GM19463 (cell line): ENCODE results near the gene ADAMTS16.

ENCODE experiments used
- ATAC-seq: cut with Tn5 transposase; IDR thresholded peaks from one replicate; pipeline ENCODE4 v1.9.1; 2021; ENCODE audit warnings: mild to moderate bottlenecking, moderate library complexity; ENCODE audit not compliant: unreplicated experiment

ADAMTS16 gene

DNA sequence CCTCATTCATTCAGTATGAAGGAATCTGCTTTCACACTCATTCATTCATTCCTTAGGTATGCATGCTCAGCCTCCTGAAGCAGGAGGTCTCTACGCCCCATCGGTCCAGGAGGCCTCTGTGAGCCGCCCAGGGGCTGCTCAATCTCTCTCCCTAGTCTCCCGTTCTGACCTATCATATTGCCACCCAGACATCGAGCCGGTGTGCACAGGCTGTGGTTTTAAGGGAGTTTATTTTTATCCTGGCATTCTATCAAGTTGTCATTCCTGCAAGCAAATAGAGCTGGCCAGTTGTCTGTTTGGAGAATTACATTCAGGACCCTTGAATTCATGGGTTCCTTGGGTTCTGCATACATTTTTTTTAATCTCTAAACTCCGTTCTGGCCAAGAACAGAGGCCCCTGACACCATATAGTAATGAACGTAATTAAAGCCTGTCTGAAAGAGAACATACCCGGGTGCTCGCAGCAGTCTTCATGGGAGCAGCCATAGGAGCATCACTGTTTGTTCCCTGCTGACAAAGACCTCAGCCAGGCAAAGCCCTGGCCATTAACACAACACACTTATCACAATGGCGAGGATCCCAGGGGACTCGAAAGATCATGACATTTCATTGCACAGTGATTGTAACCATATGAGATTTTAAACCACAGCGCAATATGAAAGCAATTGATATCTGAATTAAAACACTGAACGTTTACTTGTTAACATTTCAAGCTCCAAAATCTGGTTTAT lies 80.9 kb downstream of the ADAMTS16 start:
- no peak for ATAC-seq

DNA sequence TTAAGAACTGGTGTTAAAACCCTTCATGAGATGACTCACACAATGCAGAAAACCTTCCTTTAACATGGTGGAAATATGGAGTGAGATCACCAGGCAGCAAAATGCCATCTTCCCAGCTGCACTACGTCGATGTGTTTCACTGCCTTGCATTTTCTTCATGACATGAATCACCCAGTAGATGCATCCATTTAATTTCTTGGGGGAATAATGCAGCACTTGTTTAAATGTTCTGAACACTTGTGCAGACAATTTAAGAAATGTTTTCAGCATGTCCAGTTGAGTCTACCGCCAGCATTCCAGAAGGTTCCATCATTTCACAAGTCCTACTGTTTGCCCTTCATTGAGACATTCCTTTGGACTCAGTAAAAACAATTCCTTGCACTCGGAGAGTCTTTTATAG lies 81.6 kb downstream of the ADAMTS16 start:
- ATAC-seq = no peak

DNA sequence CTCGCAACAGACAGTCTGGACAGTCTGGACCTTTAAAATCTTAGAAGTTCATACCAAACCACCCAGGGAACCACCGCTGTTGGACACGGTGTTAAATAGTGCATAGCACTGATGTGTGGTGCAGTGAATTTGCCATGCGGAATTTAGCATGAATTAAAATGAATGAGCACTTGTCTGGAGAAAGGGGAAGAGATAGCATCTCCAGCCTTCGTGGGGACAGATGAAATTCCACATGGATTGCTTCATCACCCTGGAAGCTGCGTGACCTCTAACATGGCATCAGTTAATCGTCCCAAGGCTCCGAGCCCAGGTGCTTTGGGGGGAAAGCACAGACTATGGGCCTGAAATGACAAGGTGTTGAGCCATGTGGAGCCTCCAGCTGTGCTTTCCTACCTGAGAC lies 91.4 kb downstream of the ADAMTS16 start:
- no peak for ATAC-seq

DNA sequence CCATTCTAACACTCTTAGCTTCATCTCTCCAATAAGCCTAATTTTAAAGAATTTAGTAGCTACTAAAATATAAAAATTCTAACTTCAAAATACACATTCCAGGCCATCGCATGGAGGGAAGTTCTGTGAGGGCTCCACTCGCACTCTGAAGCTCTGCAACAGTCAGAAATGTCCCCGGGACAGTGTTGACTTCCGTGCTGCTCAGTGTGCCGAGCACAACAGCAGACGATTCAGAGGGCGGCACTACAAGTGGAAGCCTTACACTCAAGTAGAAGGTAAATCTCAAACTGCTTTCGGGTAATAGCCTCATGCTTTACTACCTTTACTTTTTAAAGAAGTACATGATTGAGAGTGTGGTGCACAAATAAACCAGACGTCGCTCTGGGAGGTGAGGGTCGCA lies 94.8 kb downstream of the ADAMTS16 start:
- ATAC-seq = no peak

DNA sequence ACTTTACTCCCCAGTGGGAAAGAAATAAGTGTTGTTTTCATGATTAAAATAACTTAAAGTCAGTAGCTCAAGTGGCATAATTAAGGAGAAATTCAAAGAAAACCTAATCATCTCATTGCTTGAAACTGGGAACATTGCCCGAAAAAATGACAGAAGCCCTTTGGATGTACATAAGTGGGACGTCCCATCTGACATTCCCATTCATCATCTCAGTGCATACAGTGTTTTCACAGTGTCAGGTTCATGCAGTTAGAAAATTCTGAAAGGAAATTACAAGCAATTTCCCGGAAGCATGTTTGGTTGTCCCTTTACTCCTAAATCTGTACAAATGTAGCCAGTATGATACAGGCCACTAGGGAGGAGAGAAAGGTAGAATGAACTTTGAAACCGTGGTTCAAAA lies 95.6 kb downstream of the ADAMTS16 start:
- ATAC-seq = no peak

DNA sequence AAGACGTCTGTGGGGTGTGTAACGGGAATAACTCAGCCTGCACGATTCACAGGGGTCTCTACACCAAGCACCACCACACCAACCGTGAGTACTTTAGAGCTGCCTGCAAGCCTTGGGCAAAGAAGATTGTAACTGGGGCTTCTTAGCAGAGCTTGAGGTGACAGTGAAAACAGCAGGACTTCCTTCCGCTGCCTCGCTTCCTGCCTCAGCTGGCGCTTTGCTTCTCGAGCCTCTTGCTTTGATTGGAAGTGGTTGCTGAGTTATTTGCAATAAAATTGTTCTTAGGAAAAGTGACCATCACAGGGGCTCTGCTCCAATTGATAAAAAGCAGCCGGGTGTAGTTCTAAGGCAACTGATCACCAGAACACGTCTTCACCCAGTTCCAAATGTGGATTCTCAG lies 99.1 kb downstream of the ADAMTS16 start:
- no peak for ATAC-seq

DNA sequence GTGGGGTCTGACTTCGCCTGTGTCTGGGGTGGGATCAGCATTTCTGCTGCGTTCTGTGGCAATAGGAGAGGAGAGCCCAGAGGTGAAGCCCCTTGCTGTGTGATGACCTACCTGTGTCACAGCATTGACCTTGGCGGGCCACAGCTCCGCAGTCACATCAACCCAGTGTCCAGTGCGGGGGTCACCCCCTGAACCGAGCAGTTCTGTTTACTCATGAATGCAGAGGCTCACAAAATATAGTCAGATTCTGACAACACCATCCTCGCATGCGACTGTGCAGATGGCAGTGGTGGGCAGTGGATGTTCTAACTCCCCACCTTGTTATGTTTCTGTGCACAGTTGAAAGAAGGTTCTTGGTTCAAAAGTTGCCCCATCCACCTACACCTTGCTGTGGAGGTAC lies 100.1 kb downstream of the ADAMTS16 start:
- ATAC-seq = no peak

DNA sequence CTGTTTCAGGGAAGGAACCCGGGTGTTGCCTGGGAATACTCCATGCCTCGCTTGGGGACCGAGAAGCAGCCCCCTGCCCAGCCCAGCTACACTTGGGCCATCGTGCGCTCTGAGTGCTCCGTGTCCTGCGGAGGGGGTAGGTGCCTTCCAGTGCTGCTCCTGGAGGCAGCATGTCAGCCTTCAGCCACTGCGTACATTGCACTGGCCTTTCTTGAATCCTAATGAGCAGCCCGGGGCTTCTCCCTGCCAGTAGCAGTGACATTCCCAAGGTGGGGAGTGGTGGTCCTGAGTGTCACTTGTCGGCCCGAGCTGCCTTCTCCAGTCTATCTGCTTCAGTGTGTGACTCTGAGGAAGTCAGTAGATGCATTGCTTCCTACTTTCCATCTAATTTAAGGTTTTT lies 101.9 kb downstream of the ADAMTS16 start:
- no peak for ATAC-seq

DNA sequence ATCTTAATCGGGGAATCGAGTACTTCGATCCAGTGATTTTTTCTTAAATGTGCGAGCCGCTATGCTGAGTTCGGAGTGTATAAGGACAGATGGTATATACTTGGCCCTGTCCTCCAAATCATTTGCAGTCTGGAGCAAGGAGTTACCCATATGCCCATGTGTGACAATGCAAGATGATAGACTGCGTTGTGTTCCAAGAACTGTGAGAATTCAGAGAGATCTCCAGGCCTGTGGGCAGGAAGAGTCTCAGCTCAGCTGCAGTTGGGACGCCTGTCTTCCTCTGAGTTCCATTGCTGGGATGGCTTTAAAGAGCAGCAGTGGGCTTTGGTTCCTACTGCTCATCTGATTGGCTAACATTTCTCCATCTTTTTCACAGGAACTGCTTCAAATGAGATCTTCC lies 106.6 kb downstream of the ADAMTS16 start:
- no peak for ATAC-seq

DNA sequence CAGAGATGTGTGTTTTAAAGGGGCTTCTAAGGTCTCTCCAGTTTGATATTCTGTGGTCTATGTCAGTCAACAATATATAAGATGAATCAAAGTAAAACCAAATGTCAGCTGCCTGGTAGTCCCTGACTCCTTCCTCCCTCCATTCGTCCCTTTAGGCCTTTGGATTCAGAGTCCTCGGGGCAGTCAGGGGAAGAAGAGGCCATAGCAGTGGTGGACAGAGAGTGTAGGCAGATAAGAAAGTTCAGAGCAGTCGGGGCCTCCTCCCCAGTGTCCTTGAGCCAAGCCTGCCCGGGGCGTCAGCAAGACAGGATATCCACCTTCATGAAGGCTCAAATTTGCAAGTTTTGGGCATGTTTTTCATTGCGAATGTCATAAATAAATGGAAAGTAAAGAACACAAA lies 110.6 kb downstream of the ADAMTS16 start:
- ATAC-seq = no peak

DNA sequence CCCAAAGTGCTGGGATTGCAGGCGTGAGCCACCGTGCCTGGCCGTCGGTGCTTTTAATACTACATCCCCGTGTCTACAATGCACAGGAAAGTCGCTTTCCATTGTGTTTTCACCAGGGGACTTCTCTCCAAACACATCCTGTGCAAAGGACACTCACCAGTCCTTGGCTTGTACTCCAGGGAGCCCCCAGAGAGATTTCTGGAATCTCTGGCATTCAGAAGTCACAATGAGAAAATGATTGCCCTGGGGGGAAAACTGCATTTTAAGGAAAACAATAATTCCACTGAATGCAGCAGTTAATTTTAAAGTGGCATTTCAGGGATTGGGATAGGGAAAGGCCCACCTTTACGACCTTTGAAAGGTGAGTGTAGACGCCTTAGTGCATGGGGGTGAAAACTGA lies 112.0 kb downstream of the ADAMTS16 start:
- no peak for ATAC-seq

DNA sequence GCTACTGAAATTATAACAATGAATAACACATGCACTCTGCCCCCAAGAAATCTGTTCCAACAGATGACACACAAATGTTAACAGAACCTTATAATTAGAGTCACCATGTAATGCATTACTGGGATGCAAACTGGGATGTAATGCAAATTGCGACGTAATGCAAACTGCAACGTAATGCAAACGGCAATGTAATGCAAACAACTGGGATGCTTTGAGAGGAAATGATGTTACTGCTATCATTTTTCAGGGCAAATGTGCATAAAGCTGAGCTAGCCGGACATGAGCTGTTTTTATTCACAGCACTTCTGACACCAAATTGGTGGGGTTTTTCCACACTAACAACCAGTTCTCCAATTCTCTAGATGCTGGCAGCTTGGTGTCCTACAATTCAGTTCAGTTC lies 117.2 kb downstream of the ADAMTS16 start:
- no peak for ATAC-seq

DNA sequence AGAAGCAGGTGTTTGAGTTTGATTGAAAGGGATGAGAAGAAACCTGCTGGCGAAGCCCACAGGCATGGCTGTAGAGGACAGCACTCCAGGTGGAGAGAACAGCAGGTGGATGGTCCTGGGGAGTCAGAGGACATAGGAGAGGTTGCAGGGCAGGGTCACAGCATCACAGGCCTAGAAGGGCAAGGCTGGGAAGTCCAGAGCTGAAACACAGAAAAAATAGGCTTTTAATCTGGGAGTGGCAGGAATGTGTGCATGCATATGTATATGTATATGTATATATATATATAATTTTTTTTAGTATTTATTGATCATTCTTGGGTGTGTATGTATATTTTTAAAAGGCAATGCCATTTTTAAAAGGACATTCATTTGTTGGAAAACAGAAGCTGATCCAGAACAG lies 118.4 kb downstream of the ADAMTS16 start:
- no peak for ATAC-seq

DNA sequence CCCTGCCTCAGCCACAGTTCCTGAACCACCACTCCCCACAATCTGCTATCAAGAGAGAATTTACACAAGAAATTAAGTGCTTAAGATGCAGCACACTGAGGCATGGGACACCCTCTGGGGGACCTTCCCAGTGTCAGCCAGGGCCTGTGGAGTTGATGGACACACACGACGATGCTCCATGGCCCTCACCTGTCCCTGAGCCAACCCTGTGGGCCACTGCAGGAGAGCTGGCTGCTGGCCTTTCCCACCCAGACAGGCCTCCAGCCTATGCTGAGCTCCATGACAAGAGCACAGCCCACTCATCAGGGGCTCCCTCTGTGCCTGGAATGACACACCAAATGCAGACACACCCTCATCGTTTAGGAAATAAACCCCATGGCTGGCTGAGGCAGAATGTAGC lies 124.6 kb downstream of the ADAMTS16 start:
- ATAC-seq = no peak

DNA sequence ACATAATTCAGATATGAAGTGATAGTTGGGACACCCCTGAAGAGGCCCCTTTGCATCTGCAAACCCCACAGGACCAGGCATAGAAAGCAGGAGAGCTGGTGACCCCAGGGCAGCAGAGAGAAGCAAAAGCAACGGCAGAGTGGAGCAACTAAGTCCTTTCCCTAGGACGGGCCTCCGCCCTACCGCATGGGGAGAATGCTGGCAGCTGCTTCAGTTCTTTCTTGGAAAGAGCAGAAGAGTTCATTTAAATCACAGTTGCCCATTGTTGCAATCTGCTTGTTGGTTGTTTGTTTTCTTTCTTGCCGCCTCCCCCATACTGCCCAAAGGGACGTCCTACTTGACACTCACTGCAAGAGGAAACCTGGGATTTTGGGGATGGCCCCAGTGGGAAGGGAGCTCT lies 126.2 kb downstream of the ADAMTS16 start:
- no peak for ATAC-seq

DNA sequence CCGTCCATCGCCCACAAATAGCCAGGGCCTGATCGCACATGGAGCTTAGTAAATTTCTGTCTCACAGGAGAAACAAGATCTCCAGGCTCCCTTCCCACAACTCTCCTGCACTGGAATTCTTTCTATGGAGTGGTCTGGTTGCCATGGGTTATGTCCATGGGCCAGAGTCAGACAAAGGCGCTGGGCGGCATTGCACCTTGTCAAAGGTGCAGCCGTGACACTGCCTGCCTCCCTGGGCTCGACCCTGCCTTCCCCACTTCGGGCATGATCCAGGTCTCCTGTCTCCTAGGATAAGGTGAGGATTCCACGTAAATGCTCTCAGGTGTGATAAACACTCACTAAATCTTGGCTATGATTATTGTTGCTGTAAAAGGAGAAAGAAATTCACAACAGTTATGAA lies 130.0 kb downstream of the ADAMTS16 start:
- ATAC-seq = no peak

DNA sequence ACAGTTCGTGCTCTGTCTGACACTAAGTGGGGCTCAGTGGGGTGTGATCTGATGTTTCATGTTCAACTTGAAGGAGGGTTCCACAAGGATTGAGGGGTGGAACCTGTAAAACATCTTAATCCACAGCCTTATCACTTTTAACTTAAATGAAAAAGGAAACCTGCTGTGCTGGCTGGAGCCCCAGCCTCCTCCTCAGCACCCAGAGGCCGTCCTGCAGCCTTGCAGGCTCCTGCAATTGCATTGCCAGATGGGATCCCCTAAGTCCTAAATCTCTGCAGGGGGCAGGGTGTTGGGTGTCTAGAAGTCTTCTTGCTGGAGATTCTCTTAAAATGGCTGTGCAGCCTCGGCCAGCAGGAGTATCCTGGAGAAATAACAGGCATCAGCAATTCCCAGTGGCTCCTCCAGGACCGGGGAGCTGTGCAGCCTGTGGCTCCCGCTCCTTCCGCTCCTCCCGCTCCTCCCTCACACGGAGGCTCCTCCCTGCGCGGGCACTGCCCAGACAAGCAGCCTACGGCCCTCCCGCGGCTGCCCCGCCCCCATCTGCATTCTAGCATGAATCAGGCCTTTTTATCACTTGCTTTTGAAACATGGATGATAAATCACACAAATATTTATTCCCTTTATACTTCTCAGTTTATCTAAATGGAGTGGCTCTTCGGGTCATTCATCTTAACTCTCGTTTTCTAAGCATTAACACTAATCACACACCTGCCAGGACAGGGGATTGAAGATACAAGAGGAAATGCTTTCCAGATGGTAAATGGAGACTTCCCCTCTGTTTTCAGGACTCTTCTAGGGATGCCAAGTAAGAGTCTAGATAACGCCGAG lies 131.0 kb downstream of the ADAMTS16 start:
- no peak for ATAC-seq

DNA sequence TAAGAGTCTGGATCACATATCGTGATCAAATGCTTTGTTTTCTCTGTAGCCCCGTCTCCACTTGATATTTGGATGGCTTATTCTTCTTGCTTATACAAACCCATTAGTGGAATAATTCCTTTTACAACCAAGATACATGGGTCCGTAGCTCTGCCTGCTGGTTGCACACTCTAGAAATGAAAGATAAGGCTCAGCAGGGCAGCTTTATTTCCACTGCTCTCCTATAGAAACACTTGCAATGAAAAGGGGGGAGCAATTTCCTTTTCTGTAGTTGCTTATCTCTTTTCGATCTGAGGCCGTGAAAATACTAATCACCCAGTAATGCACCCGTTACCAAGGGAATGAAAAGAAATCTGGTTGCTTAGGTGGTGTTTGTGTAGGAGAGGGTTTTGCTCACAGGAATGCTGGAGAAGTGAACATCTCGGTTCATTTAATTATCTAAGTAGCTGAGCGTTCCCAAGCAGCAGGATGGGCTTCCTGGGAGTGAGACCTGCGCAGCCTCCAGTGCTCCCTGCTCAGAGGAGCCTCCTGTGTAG lies 131.7 kb downstream of the ADAMTS16 start:
- ATAC-seq = no peak

DNA sequence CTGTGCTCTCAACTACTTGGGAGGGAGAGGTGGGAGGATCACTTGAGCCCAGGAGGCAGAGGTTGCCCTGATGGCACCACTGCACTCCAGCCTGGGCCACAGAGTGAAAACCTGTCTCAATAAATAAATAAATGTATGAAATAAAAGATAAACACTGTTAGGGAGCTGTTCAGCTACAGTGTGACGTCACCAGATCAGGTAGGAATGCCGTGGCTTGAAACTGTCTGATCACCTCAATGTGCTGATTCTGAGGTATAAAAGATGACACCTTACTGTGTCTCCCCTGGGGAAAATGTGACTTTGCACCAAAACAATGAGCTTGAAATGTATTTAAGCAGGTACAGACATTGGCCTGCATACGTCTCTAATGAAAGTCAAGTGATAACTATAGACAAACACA lies 133.3 kb downstream of the ADAMTS16 start:
- no peak for ATAC-seq

DNA sequence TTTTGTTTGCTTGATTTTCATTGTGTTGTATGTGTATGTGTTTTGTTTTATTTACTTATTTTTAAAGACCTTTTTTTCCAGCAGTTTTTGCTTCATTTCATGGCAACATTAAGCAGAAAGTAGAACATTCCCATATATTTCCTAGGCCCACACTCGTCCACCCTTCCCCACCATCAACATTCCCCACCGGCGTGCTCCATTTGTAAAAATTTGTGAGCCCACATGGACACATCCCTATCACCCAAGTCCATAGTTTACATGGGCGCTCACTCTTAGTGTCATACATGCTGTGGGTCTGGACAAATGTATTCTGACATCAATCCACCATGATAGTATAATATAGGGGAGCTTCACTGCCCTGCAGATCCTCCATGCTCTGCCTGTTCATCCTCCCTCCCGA lies 133.8 kb downstream of the ADAMTS16 start:
- ATAC-seq = no peak

DNA sequence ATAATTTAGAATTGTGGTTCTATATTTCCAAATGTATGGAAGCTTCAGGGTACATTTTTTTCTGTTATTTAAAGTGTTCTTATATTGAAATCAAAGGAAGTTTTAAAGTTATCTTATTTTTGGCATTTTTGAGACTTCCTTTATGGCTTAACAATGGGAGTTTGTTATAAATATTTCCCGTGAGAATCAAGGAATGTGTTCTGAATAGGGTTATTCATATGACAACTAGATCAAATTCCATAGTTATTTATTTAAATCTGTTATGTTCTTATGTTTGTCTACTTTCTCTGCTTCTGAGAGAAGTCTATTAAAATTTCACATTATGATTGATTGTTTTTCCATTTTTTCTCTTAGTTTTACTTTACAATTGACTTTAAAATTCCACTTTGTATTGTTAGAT lies 135.1 kb downstream of the ADAMTS16 start:
- ATAC-seq = no peak

DNA sequence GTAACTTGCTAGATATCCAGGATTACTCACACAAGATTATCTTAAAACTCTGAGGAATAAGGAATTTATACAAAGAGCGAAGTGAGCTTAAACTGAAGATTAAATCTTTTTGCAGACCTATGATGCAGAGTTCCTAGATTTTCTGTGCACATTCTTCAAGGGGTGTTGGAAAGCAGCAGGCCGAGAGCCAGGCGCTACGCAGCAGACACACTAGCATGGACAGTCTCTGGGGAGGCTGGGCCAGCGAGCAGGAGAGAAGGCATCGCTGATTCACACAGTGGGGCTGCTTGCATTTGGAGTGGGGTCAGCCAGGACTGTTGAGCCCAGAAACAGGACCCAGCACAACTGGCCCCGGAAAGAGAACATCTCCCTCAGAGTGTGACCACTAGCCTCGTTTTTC lies 136.3 kb downstream of the ADAMTS16 start:
- no peak for ATAC-seq
